Subcutaneous adipose tissue (tissue), 4 donors: ENCODE data around the gene SLX4. TPM values are rescaled to one million over a fixed set of nuclear protein-coding genes. Genes with fewer than 3 reads are reported as not detected.

ENCODE experiments used
- CTCF ChIP-seq: fragments of 450-650 bp; IDR thresholded peaks from one replicate; pipeline ENCODE4 v1.5.1; 2016; ENCODE audit warnings: low read depth, mild to moderate bottlenecking, control low read depth, antibody characterized with exemption, moderate library complexity
- total RNA-seq, 4 donors: library from RNA; depleted of rRNA; stranded (reverse); fragments of >200 nt; gene quantifications; one replicate each; pipeline ENCODE4 v1.1.0, GENCODE V29; 2016

Gene SLX4
- total RNA-seq, 4 donors from 2014 or later = 2.4 to 3.8 (median 2.8) TPM

DNA sequence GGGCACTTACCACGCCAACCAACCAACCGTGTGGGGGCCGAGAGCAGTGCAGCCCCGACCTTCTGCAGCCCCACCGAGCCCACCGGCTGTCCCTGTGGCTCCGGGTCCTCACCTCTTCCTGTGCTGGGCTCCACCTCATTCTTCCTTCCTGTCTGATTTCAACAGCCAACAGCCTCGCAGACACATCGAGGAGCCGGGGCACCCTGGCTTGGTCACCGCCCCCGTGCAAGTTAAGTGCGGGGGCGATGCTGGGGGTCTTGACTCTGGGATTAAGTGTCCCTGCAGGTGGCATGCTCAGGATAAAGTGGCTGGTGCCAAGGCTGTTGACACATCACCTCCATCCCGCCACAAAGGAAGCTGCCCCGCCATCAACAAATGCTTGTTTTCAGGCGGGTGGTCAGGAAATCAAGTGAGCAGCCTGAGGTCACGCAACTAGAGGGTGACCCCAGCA is 34.1 kb downstream of the SLX4 start, which contains the start of gene NLRC3:
Gene NLRC3 (minus strand): TSS at position 102 of the 451 bp plus-strand sequence. CDS start 12,367 bp downstream, outside the sequence.
- no peak for TF ChIP-seq CTCF

GRCh38 chr16:3576211-3576610 is 35.2 kb downstream of the SLX4 start:
- TF ChIP-seq CTCF = no peak

GRCh38 chr16:3575491-3575890 is 35.9 kb downstream of the SLX4 start:
- TF ChIP-seq CTCF = no peak

- TF ChIP-seq CTCF = no peak
Measured at GRCh38 chr16:3574195-3574594, 37.2 kb downstream of the SLX4 start.

- TF ChIP-seq CTCF = no peak
Measured at GRCh38 chr16:3573146-3573815, 38.1 kb downstream of the SLX4 start.

DNA sequence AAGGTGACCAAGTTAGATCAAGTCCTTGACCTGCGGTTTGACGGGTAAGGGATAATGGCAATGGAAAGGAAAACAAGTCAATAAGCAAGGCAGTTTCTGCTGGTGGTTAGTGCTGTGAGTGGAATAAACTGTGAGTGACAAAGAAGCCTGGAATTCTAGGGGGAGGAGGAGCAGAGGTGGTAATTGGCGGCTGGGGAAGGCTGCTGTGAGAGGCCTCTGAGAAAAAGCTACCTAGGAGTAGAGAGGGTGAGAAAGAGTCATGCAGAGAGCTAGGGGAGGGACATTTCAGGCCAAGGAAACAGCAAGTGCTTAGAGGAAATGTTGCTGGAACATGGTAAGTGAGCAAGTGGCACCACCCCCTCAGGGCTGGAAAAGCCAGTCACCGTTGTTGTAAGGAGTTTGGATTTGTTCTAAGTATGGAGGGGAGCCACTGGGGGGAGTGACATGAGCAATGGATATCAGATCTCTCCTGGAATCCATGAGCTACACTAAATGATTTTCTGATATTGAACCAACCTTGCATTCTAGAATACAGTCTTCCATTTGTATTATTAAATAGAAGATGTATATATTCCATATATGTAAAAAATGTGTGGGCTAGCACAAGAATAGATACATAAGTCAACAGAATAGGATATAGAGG is 40.9 kb downstream of the SLX4 start:
- no peak for TF ChIP-seq CTCF

GRCh38 chr16:3569851-3570250 is 41.6 kb downstream of the SLX4 start:
- TF ChIP-seq CTCF = no peak
